SK-N-DZ (cell line): Measurements from ENCODE around the gene SHANK2.
"Not testable (repeated sequence)": the region's sequence is repeated elsewhere in the genome, so short reads cannot be mapped to it uniquely, and the experiment has no call there.

Source experiments
- DNase-seq: peaks from one replicate; pipeline ENCODE4 v3.0.0-alpha.2; 2015; ENCODE audit warnings: low spot score

The SHANK2 gene

GRCh38 chr11:71245601-71246391, 6.6 kb downstream of the SHANK2 start:
- no peak for DNase-seq

- no peak for DNase-seq
Measured at GRCh38 chr11:71244116-71244810, 8.1 kb downstream of the SHANK2 start.

GRCh38 chr11:71242391-71242790, 10.0 kb downstream of the SHANK2 start:
- no peak for DNase-seq

GRCh38 chr11:71241721-71242259, 10.6 kb downstream of the SHANK2 start:
- DNase-seq = no peak

GRCh38 chr11:71240865-71241691, 11.3 kb downstream of the SHANK2 start:
- no peak for DNase-seq

GRCh38 chr11:71240061-71240690, 12.2 kb downstream of the SHANK2 start:
- DNase-seq = no peak

- no peak for DNase-seq
Measured at GRCh38 chr11:71239581-71239980, 12.8 kb downstream of the SHANK2 start.

GRCh38 chr11:71238941-71239340, 13.4 kb downstream of the SHANK2 start:
- no peak for DNase-seq

- DNase-seq = no peak
Measured at GRCh38 chr11:71238285-71238875, 14.0 kb downstream of the SHANK2 start.

GRCh38 chr11:71237853-71238252, 14.5 kb downstream of the SHANK2 start:
- DNase-seq = no peak

GRCh38 chr11:71236836-71237475, 15.4 kb downstream of the SHANK2 start:
- no peak for DNase-seq

GRCh38 chr11:71235719-71236118, 16.7 kb downstream of the SHANK2 start:
- no peak for DNase-seq

- DNase-seq = not testable (repeated sequence)
Measured at GRCh38 chr11:71233896-71234852, 18.2 kb downstream of the SHANK2 start.

GRCh38 chr11:71232364-71232763, 20.0 kb downstream of the SHANK2 start:
- no peak for DNase-seq

GRCh38 chr11:71228961-71229360, 23.4 kb downstream of the SHANK2 start:
- no peak for DNase-seq

- DNase-seq = no peak
Measured at GRCh38 chr11:71227058-71227659, 25.2 kb downstream of the SHANK2 start.

GRCh38 chr11:71223671-71224660, 28.4 kb downstream of the SHANK2 start:
- DNase-seq = no peak

- DNase-seq = no peak
Measured at GRCh38 chr11:71223081-71223405, 29.3 kb downstream of the SHANK2 start.
